ENCODE measurements around the gene GALNT11. TPM values are rescaled to one million over a fixed set of nuclear protein-coding genes. Genes with fewer than 3 reads are reported as not detected.

The GALNT11 gene
- polyA plus RNA-seq, 1 donor (not counting 4 experiments of a cell fraction or from before 2014, with no cell fraction given): 42.3 TPM

- no peak overlapping the region for H3K27ac ChIP-seq (ENCODE audit: control insufficient read depth, insufficient read depth, low read length)
- no peaks in the 10 kb centered on the region for H4K20me1 ChIP-seq (ENCODE audit: control insufficient read depth, extremely low read depth, insufficient read depth, low read length)
- H3K9me1 ChIP-seq (ENCODE audit: control insufficient read depth, extremely low read depth, insufficient read depth, low read length): no peaks in the 10 kb centered on the region
- H2AFZ ChIP-seq (ENCODE audit: control insufficient read depth, low read length): no peak overlapping the region
- TF ChIP-seq, protein P1, sequence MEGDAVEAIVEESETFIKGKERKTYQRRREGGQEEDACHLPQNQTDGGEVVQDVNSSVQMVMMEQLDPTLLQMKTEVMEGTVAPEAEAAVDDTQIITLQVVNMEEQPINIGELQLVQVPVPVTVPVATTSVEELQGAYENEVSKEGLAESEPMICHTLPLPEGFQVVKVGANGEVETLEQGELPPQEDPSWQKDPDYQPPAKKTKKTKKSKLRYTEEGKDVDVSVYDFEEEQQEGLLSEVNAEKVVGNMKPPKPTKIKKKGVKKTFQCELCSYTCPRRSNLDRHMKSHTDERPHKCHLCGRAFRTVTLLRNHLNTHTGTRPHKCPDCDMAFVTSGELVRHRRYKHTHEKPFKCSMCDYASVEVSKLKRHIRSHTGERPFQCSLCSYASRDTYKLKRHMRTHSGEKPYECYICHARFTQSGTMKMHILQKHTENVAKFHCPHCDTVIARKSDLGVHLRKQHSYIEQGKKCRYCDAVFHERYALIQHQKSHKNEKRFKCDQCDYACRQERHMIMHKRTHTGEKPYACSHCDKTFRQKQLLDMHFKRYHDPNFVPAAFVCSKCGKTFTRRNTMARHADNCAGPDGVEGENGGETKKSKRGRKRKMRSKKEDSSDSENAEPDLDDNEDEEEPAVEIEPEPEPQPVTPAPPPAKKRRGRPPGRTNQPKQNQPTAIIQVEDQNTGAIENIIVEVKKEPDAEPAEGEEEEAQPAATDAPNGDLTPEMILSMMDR (optimal IDR thresholded peaks at IDR 0.05 in 1 of 3, IDR thresholded peaks at IDR 0.05 in 1 of 3, conservative IDR thresholded peaks at IDR 0.05 in 1 of 3; ENCODE audit: extremely low read depth in 1 of 3, insufficient read depth in 2 of 3, low read length in 3 of 3): no peak
- TF ChIP-seq EZH2 (IDR thresholded peaks at IDR 0.05; ENCODE audit: low read length): no peak
- no peak overlapping the region for H3K9ac ChIP-seq (ENCODE audit: control insufficient read depth, extremely low read depth, insufficient read depth, low read length)
- H3K27me3 ChIP-seq (ENCODE audit: control insufficient read depth, extremely low read depth, insufficient read depth, low read length): no peaks in the 10 kb centered on the region
- H3K4me1 ChIP-seq (ENCODE audit: control insufficient read depth, extremely low read depth, insufficient read depth, low read length): no peaks in the 10 kb centered on the region
- no peak for DNase-seq (ENCODE audit: low read depth, low spot score)
- no peaks in the 10 kb centered on the region for H3K9me3 ChIP-seq (ENCODE audit: control insufficient read depth, low read depth, low read length)
- no peak overlapping the region for H3K4me2 ChIP-seq (ENCODE audit: control insufficient read depth, extremely low read depth, insufficient read depth, low read depth, low read length)
- FAIRE-seq: no peak
- dilution Hi-C loops (cut with MboI; ENCODE audit: extremely low pct_ligation_motif_present, low sequenced_read_pairs): no loop called here
- no peaks in the 10 kb centered on the region for H3K79me2 ChIP-seq (ENCODE audit: control insufficient read depth, insufficient read depth, low read length)
- H3K4me3 ChIP-seq (ENCODE audit: control insufficient read depth in 2 of 3, extremely low read depth in 1 of 3, insufficient read depth in 2 of 3, low read depth in 1 of 3, low read length in 3 of 3): no peak overlapping the region
- peaks cover 0 to 2% of the 10 kb centered on the region in 2 experiments for H3K36me3 ChIP-seq (ENCODE audit: control insufficient read depth in 2 of 2, extremely low read depth in 1 of 2, insufficient read depth in 2 of 2, low read length in 2 of 2)
Measured at GRCh38 chr7:152097330-152097729, 71.9 kb downstream of the GALNT11 start.

- Histone ChIP-seq H2AFZ (ENCODE audit: control insufficient read depth, low read length) (no peak overlapping the region), H3K27ac (ENCODE audit: control insufficient read depth, insufficient read depth, low read length) (no peak overlapping the region), H3K4me2 (ENCODE audit: control insufficient read depth, extremely low read depth, insufficient read depth, low read depth, low read length) (no peak overlapping the region), H3K36me3 (ENCODE audit: control insufficient read depth in 2 of 2, extremely low read depth in 1 of 2, insufficient read depth in 2 of 2, low read length in 2 of 2) (peaks cover 0 to 7% of the 10 kb centered on the region in 2 experiments), H3K4me1 (ENCODE audit: control insufficient read depth, extremely low read depth, insufficient read depth, low read length) (no peaks in the 10 kb centered on the region), H3K27me3 (ENCODE audit: control insufficient read depth, extremely low read depth, insufficient read depth, low read length) (no peaks in the 10 kb centered on the region), H3K79me2 (ENCODE audit: control insufficient read depth, insufficient read depth, low read length) (no peaks in the 10 kb centered on the region), H3K4me3 (ENCODE audit: control insufficient read depth in 2 of 3, extremely low read depth in 1 of 3, insufficient read depth in 2 of 3, low read depth in 1 of 3, low read length in 3 of 3) (no peak overlapping the region), H3K9me3 (ENCODE audit: control insufficient read depth, low read depth, low read length) (no peaks in the 10 kb centered on the region), H3K9ac (ENCODE audit: control insufficient read depth, extremely low read depth, insufficient read depth, low read length) (no peak overlapping the region), H4K20me1 (ENCODE audit: control insufficient read depth, extremely low read depth, insufficient read depth, low read length) (no peaks in the 10 kb centered on the region), H3K9me1 (ENCODE audit: control insufficient read depth, extremely low read depth, insufficient read depth, low read length) (no peaks in the 10 kb centered on the region)
- TF ChIP-seq, protein P1 (optimal IDR thresholded peaks at IDR 0.05 in 1 of 3, IDR thresholded peaks at IDR 0.05 in 1 of 3, conservative IDR thresholded peaks at IDR 0.05 in 1 of 3; ENCODE audit: extremely low read depth in 1 of 3, insufficient read depth in 2 of 3, low read length in 3 of 3): no peak
- TF ChIP-seq EZH2 (IDR thresholded peaks at IDR 0.05; ENCODE audit: low read length): no peak
- dilution Hi-C loops (cut with MboI; ENCODE audit: extremely low pct_ligation_motif_present, low sequenced_read_pairs): no loop called here
- DNase-seq (ENCODE audit: low read depth, low spot score) (no peak), FAIRE-seq (no peak)
Measured at GRCh38 chr7:152103066-152103465, 77.6 kb downstream of the GALNT11 start.
